T-helper 22 cell (primary cell): ENCODE measurements around the gene SP110.
"Not testable (repeated sequence)": the region's sequence is repeated elsewhere in the genome, so short reads cannot be mapped to it uniquely, and the experiment has no call there.

Source experiments
- DNase-seq: peaks from one replicate; pipeline ENCODE4 v3.0.0-alpha.2; 2020; ENCODE audit warnings: low read depth

SP110 gene

GRCh38 chr2:230219419-230220331 lies at the start of gene SP110:
Gene SP110 (minus strand): TSS chr2:230219984. CDS start chr2:230216927, 3,057 bp downstream.
- peak; percentile 61 for DNase-seq

- DNase-seq: no peak
Measured at GRCh38 chr2:230268606-230269243, 48.9 kb upstream of the SP110 start.

GRCh38 chr2:230267556-230267955 lies 47.8 kb upstream of the SP110 start:
- no peak for DNase-seq

- no peak for DNase-seq
Measured at GRCh38 chr2:230267059-230267458, 47.3 kb upstream of the SP110 start.

- no peak for DNase-seq
Measured at GRCh38 chr2:230266638-230267037, 46.9 kb upstream of the SP110 start.

- DNase-seq: not testable (repeated sequence)
Measured at GRCh38 chr2:230264945-230265344, 45.2 kb upstream of the SP110 start.

- DNase-seq: no peak
Measured at GRCh38 chr2:230262246-230262645, 42.5 kb upstream of the SP110 start.

- no peak for DNase-seq
Measured at GRCh38 chr2:230258483-230258882, 38.7 kb upstream of the SP110 start.

GRCh38 chr2:230256733-230257332 lies 37.0 kb upstream of the SP110 start:
- no peak for DNase-seq

- peak; percentile 42 for DNase-seq
Measured at GRCh38 chr2:230254152-230254881, 34.5 kb upstream of the SP110 start.

- DNase-seq: no peak
Measured at GRCh38 chr2:230250231-230250630, 30.4 kb upstream of the SP110 start.

GRCh38 chr2:230246206-230246605 lies 26.4 kb upstream of the SP110 start:
- DNase-seq: no peak

GRCh38 chr2:230244211-230244610 lies 24.4 kb upstream of the SP110 start:
- no peak for DNase-seq

GRCh38 chr2:230234845-230235244 lies 15.1 kb upstream of the SP110 start:
- DNase-seq: no peak

GRCh38 chr2:230234122-230234722 lies 14.4 kb upstream of the SP110 start:
- DNase-seq: no peak

- DNase-seq: no peak
Measured at GRCh38 chr2:230231251-230231650, 11.5 kb upstream of the SP110 start.

- DNase-seq: no peak
Measured at GRCh38 chr2:230230496-230231200, 10.9 kb upstream of the SP110 start.

- no peak for DNase-seq
Measured at GRCh38 chr2:230230087-230230486, 10.3 kb upstream of the SP110 start.

- no peak for DNase-seq
Measured at GRCh38 chr2:230227216-230227615, 7.4 kb upstream of the SP110 start.

- no peak for DNase-seq
Measured at GRCh38 chr2:230226051-230226551, 6.3 kb upstream of the SP110 start.

- DNase-seq: peak; percentile 79
Measured at GRCh38 chr2:230225486-230225885, 5.7 kb upstream of the SP110 start, which contains the start of gene SP140. Gene SP140 (plus strand): TSS chr2:230225736. CDS start chr2:230225845, 109 bp downstream.
